Epithelial cell of esophagus (primary cell): ENCODE data around the gene MICU1.

ENCODE experiments used
- DNase-seq: peaks from one replicate; pipeline ENCODE4 v3.0.0; 2010; ENCODE audit warnings: low read depth
- H3K4me3 ChIP-seq: 2 replicates; pipeline ENCODE4 v1.5.1; 2011; ENCODE audit warnings: mild to moderate bottlenecking, low read length, control low read depth
- CTCF ChIP-seq: IDR thresholded peaks from 2 replicates; pipeline ENCODE4 v1.5.1; 2011; ENCODE audit warnings: low read depth, mild to moderate bottlenecking, low read length, control low read depth, inconsistent platforms; ENCODE audit not compliant: insufficient read depth; ENCODE audit errors: missing control alignments

The MICU1 gene

DNA sequence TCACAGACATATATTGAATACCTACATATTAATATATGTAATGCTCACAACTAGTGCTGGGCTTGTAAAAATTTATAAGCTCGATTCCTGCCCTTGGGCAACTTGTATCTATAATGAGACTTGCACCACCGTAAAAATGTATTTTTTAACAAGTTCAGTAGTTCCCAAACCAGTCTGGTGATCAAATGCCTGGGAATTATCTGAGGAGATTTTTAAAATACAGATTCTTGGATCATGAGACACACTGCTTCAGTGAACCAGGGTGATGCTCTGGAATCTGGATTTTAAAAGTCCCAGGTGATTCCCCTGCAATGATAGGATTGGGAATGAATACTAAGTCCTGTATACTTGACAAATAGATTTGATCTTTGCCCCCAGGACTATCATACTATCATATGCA, 4.3 kb upstream of the MICU1 start:
- DNase-seq: no peak
- no peak for TF ChIP-seq CTCF

DNA sequence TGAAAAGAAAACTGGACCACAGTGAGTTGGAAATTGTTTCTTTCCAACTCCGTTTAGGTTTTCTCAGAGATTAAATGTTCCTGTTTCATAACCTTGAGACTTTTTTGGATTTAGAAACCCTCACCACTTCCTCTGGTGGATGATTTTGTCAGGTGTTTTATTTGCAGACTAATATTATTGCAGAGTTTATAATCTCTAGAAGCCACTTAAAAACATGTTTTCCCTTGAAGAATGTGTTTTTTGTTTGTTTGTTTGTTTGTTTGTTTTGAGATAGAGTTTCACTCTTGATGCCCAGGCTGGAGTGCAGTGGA, 520 bp upstream of the MICU1 start:
- H3K4me3 ChIP-seq: peak overlapping the region; percentile 99
- TF ChIP-seq CTCF: no peak
- no peak for DNase-seq

More for the DNA sequence above, 4.3 kb upstream of the MICU1 start:
- H3K4me3 ChIP-seq: no peak overlapping the region

DNA sequence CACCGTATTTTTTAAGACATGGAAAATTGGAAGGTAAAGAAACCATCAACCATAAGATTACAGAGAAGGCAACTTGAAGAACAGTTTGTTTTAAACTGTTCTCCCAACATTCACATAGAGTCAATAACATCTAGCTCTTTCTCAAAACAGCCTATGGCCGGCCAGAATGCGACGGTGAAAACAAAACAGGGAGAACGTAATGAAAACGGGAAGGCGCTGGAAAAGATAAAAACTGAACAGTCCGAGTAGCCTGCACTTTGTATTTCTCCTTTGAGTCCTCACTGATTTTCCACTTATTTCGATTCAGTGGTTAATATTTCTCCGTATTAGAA, 637 bp downstream of the MICU1 start:
- TF ChIP-seq CTCF: no peak
- H3K4me3 ChIP-seq: peak overlapping the region; percentile 99
- DNase-seq: no peak

GRCh38 chr10:72622271-72622670, 3.6 kb downstream of the MICU1 start:
- no peak for DNase-seq

DNA sequence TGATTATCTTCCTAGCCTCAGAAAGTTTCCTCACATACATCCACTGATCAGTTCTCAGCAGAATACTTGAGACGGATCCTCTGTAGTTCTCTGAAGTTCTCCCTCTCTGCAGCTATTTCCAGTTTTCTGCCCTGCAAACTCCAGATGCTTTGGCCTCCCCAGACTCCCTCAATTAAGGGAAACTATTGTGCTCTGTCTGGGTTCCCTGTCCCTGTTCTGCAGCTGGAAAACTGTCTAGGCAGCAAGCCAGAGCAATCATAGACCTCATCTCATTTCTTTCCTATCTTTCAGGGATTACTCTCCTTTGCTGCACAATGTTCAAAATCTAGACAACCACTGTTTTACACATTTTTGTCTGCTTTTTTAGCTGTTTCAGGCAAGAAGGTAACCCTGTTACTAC, 9.2 kb downstream of the MICU1 start:
- no peak for TF ChIP-seq CTCF

More at GRCh38 chr10:72622271-72622670, 3.6 kb downstream of the MICU1 start:
- no peak for TF ChIP-seq CTCF
- no peak overlapping the region for H3K4me3 ChIP-seq

GRCh38 chr10:72615970-72616369, 9.9 kb downstream of the MICU1 start:
- no peak for DNase-seq
- TF ChIP-seq CTCF: no peak
- no peak overlapping the region for H3K4me3 ChIP-seq

More for the DNA sequence above, 9.2 kb downstream of the MICU1 start:
- no peak for DNase-seq
- H3K4me3 ChIP-seq: no peak overlapping the region

DNA sequence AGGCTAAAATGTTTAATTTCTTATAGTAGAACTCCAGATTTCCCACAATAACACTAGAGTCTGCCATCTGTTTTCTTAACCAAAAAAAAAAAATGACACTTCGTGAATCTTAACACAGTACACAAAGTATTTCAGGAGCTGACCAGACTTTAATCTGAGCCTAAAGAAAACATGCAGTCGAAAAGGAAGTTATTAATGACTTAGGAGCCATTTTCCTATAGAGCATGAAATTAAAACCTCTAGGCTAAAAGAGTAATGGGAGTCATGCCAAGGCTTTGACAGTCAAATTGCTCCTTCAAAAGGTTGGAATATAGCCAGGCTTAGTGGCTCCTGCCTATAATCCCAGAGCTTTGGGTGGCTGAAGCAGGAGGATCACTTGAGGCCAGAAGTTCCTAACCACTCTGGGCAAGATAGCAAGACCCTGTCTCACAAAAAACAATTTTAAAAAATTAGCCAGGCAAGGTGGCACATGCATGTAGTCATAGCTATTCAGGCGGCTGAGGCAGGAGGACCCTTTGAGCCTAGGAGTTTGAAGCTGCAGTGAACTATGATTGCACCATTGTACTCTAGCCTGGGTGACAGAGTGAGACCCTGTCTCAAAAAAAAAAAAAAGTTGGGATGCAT, 13.6 kb downstream of the MICU1 start:
- TF ChIP-seq CTCF: no peak
- peak; percentile 25 for DNase-seq
- H3K4me3 ChIP-seq: no peak overlapping the region
